MM.1S (cell line): ENCODE measurements around the gene SEC24D.

Experiments
- DNase-seq: peaks from one replicate; pipeline ENCODE4 v3.0.0-alpha.2; 2015
- H2AFZ ChIP-seq: fragments of 300-600 bp; sonication (generic); 2 replicates; pipeline ENCODE4 v1.6.0; 2016; ENCODE audit warnings: antibody characterized with exemption, low read length
- H3F3A ChIP-seq: fragments of 300-600 bp; sonication (generic); 2 replicates; pipeline ENCODE4 v1.6.1; 2016; ENCODE audit warnings: mild to moderate bottlenecking, antibody characterized with exemption, low read length, moderate library complexity, mixed read lengths; ENCODE audit not compliant: insufficient read depth
- H3K27ac ChIP-seq: fragments of 300-600 bp; sonication (generic); 2 replicates; pipeline ENCODE4 v1.5.1; 2016; ENCODE audit warnings: mild to moderate bottlenecking, low read length
- H3K27me3 ChIP-seq: fragments of 300-600 bp; sonication (generic); replicated peaks from 2 replicates; pipeline ENCODE4 v1.6.0; 2016; ENCODE audit warnings: low read length; ENCODE audit not compliant: insufficient read depth
- H3K36me3 ChIP-seq: fragments of 300-600 bp; sonication (generic); replicated peaks from 2 replicates; pipeline ENCODE4 v1.6.1; 2016; ENCODE audit warnings: mild to moderate bottlenecking, low read length, mixed read lengths; ENCODE audit not compliant: insufficient read depth
- H3K4me1 ChIP-seq: fragments of 300-600 bp; sonication (generic); 2 replicates; pipeline ENCODE4 v1.6.1; 2016; ENCODE audit warnings: low read length, mixed read lengths
- H3K4me2 ChIP-seq: fragments of 300-600 bp; sonication (generic); 2 replicates; pipeline ENCODE4 v1.6.0; 2016; ENCODE audit warnings: low read depth, low read length
- H3K4me3 ChIP-seq: fragments of 300-600 bp; sonication (generic); 2 replicates; pipeline ENCODE4 v1.5.1; 2016; ENCODE audit warnings: low read length, mixed read lengths
- H3K79me2 ChIP-seq: fragments of 300-600 bp; sonication (generic); 2 replicates; pipeline ENCODE4 v1.6.1; 2016; ENCODE audit warnings: mixed run types, low read length, mixed read lengths
- H3K9ac ChIP-seq: fragments of 300-600 bp; sonication (generic); 2 replicates; pipeline ENCODE4 v1.6.1; 2016; ENCODE audit warnings: low read length, mixed read lengths
- H3K9me2 ChIP-seq: fragments of 300-600 bp; sonication (generic); replicated peaks from 2 replicates; pipeline ENCODE4 v1.6.1; 2016; ENCODE audit warnings: mild to moderate bottlenecking, low read length, mixed read lengths; ENCODE audit not compliant: insufficient read depth
- H3K9me3 ChIP-seq: fragments of 300-600 bp; sonication (generic); replicated peaks from 2 replicates; pipeline ENCODE4 v1.6.1; 2016; ENCODE audit warnings: mild to moderate bottlenecking, low read length, mixed read lengths; ENCODE audit not compliant: insufficient read depth
- H4K20me1 ChIP-seq: fragments of 300-600 bp; sonication (generic); 2 replicates; pipeline ENCODE4 v1.6.1; 2016; ENCODE audit warnings: mild to moderate bottlenecking, low read length, moderate library complexity, mixed read lengths; ENCODE audit not compliant: insufficient read depth
- EZH2 ChIP-seq: fragments of 300-600 bp; sonication (generic); optimal IDR thresholded peaks from 2 replicates; pipeline ENCODE3; 2017; ENCODE audit warnings: low read depth, mild to moderate bottlenecking, antibody characterized with exemption, low read length, mixed read lengths
- EZH2phosphoT487 ChIP-seq: fragments of 300-600 bp; sonication (generic); IDR thresholded peaks from 2 replicates; pipeline ENCODE4 v1.6.1; 2018; ENCODE audit warnings: antibody characterized with exemption, low read length
- TF ChIP-seq, protein P1 (sequence below): fragments of 300-600 bp; sonication (generic); IDR thresholded peaks from 2 replicates; pipeline ENCODE4 v1.5.1; 2016; ENCODE audit warnings: antibody characterized with exemption, low read length, mixed read lengths

SEC24D gene

DNA sequence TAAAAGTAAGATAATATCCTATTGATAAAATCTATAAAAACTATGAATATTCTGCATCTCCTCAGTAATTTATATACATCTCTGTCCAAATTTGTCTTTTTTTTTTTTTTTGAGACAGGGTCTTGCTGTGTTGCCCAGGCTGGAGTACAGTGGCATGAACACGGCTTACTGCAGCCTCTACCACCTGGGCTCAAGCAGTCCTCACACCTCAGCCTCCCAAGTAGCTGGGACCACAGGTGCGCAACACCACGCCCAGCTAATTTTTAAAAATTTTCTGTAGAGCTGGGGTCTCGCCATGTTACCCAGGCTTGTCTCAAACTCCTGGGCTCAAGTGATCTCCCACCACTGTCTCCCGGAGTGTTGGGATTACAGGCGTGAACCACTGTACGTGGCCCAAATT, 12.3 kb upstream of the SEC24D start:
- Histone ChIP-seq H4K20me1 (no peaks in the 10 kb centered on the region), H3K4me1 (peaks cover 8% of the 10 kb centered on the region), H3K9ac (no peak overlapping the region), H3F3A (no peaks in the 10 kb centered on the region), H3K79me2 (no peaks in the 10 kb centered on the region), H3K9me3 (no peaks in the 10 kb centered on the region), H3K4me2 (no peak overlapping the region), H3K4me3 (no peak overlapping the region), H3K27me3 (no peaks in the 10 kb centered on the region), H3K9me2 (no peaks in the 10 kb centered on the region), H3K36me3 (no peaks in the 10 kb centered on the region), H3K27ac (no peak overlapping the region), H2AFZ (no peak overlapping the region)
- TF ChIP-seq EZH2 = no peak
- TF ChIP-seq EZH2phosphoT487 = no peak
- TF ChIP-seq, protein P1, sequence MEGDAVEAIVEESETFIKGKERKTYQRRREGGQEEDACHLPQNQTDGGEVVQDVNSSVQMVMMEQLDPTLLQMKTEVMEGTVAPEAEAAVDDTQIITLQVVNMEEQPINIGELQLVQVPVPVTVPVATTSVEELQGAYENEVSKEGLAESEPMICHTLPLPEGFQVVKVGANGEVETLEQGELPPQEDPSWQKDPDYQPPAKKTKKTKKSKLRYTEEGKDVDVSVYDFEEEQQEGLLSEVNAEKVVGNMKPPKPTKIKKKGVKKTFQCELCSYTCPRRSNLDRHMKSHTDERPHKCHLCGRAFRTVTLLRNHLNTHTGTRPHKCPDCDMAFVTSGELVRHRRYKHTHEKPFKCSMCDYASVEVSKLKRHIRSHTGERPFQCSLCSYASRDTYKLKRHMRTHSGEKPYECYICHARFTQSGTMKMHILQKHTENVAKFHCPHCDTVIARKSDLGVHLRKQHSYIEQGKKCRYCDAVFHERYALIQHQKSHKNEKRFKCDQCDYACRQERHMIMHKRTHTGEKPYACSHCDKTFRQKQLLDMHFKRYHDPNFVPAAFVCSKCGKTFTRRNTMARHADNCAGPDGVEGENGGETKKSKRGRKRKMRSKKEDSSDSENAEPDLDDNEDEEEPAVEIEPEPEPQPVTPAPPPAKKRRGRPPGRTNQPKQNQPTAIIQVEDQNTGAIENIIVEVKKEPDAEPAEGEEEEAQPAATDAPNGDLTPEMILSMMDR = no peak
- DNase-seq = no peak

DNA sequence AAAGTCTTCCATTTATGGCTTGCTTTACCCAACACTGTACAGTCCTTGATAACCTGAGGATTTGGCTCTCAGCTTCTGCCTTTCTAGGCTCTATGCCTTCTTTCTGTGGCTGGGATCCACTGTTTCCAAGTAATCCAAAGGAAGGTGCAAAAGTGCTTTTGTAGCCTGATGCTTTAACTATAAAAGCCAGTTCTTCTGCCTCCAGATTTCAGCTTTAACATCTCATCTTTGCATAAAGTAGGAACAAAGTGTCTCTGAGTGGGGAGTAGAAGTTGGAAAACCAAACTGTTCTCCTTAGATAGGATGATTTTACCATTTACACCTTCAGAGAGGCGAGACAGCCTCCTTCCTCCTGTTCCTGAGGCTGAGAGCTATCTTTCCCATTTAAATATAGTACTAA, 11.1 kb upstream of the SEC24D start:
- H3F3A ChIP-seq = no peaks in the 10 kb centered on the region
- TF ChIP-seq EZH2phosphoT487 = no peak
- no peak for TF ChIP-seq EZH2
- TF ChIP-seq, protein P1 = no peak
- no peaks in the 10 kb centered on the region for H3K27me3 ChIP-seq
- H3K27ac ChIP-seq = no peak overlapping the region
- H3K9me3 ChIP-seq = no peaks in the 10 kb centered on the region
- no peaks in the 10 kb centered on the region for H3K9me2 ChIP-seq
- no peak overlapping the region for H3K9ac ChIP-seq
- H3K4me3 ChIP-seq = no peak overlapping the region
- H4K20me1 ChIP-seq = no peaks in the 10 kb centered on the region
- H2AFZ ChIP-seq = no peak overlapping the region
- H3K79me2 ChIP-seq = no peaks in the 10 kb centered on the region
- no peak overlapping the region for H3K4me2 ChIP-seq
- H3K36me3 ChIP-seq = no peaks in the 10 kb centered on the region
- H3K4me1 ChIP-seq = peaks cover 8% of the 10 kb centered on the region
- DNase-seq = no peak

DNA sequence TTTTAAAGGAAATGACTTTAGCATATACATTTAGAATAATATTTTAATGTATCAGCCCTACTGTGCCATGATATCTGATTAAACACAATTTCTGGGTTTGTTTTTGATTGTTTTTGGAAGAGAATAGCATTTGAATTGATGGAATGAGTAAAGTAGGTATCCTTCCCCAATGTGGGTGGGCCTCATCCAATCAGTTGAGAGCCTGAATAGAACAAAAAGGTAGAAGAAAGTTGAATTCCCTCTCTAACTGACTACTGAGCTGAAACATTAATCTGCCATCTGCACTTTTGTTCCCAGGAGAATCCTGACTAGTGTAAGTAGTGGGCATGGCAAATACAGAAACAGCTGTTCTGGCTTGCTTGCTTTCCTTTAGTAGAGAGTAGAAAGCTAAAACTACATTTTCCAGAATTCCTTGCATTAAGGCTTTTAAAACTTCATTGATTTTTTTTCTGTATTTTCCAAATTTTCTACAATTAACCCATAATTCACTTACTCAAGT, 9.7 kb upstream of the SEC24D start:
- no peak overlapping the region for H2AFZ ChIP-seq
- H3F3A ChIP-seq = no peaks in the 10 kb centered on the region
- H3K4me3 ChIP-seq = no peak overlapping the region
- TF ChIP-seq EZH2 (no peak), EZH2phosphoT487 (no peak)
- TF ChIP-seq, protein P1 = no peak
- no peaks in the 10 kb centered on the region for H3K9me2 ChIP-seq
- H3K27ac ChIP-seq = no peak overlapping the region
- DNase-seq = no peak
- H3K4me2 ChIP-seq = no peak overlapping the region
- H3K9me3 ChIP-seq = no peaks in the 10 kb centered on the region
- peaks cover 4% of the 10 kb centered on the region for H3K4me1 ChIP-seq
- H3K79me2 ChIP-seq = no peaks in the 10 kb centered on the region
- no peaks in the 10 kb centered on the region for H3K36me3 ChIP-seq
- no peaks in the 10 kb centered on the region for H3K27me3 ChIP-seq
- no peaks in the 10 kb centered on the region for H4K20me1 ChIP-seq
- no peak overlapping the region for H3K9ac ChIP-seq
